ENCODE measurements around the gene CASKIN1.

DNA sequence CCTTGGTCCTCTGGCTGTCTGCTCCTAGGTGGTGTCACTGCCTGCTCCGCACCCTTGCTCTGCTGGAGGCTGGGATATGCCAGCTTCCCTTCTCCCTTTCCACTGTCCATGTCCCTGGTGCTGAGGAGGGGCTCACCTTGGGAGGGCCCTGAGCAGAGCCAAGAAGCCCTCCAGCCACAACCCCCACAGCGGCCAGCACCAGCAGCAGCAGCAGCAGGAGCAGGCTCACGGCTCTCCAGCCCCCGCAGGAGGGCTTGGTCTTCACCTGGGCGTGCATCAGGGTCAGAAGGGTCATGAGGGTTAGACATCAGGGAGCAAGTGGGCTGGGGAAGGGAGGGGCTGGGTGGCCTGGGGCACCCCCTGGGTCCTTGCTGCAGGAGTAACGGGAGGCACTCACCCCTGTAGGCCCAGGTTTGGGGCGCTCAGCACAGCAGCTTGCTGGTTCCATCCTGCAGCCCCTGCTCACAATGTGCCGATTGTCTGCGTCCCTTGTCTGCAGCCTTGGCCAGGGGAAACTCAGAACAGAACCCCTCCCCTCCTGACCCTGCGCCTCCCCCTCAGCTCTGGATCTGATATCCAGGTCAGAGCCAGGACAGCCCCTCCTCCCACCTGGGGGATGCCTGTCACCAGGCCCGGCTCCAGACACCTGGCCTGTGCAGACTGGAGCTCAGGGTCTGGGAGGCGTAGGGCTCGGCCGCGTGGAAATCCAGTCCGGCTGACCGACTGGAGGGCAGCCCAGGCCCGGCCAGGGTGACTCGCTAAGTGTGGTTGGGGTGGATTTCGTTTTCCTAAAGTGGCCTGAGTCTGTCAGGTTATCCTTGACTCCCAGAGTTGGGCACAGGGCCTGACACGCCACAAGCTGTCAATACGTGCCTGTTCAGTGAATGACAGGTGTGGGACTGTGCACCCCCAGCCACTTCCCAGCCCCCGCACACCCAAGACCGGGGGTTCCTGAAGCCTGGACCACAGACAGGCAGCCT is 14.3 kb upstream of the CASKIN1 start, which contains the start of gene BRICD5:
- TF ChIP-seq, protein P1, sequence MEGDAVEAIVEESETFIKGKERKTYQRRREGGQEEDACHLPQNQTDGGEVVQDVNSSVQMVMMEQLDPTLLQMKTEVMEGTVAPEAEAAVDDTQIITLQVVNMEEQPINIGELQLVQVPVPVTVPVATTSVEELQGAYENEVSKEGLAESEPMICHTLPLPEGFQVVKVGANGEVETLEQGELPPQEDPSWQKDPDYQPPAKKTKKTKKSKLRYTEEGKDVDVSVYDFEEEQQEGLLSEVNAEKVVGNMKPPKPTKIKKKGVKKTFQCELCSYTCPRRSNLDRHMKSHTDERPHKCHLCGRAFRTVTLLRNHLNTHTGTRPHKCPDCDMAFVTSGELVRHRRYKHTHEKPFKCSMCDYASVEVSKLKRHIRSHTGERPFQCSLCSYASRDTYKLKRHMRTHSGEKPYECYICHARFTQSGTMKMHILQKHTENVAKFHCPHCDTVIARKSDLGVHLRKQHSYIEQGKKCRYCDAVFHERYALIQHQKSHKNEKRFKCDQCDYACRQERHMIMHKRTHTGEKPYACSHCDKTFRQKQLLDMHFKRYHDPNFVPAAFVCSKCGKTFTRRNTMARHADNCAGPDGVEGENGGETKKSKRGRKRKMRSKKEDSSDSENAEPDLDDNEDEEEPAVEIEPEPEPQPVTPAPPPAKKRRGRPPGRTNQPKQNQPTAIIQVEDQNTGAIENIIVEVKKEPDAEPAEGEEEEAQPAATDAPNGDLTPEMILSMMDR (IDR thresholded peaks at IDR 0.05): no peak
- TF ChIP-seq POLR2AphosphoS5 (IDR thresholded peaks at IDR 0.05) (no peak), POLR2A (IDR thresholded peaks at IDR 0.05) (no peak)
